Hepatocyte (in vitro differentiated cells): ENCODE data around the gene XPNPEP2.

Source experiments
- EZH2 ChIP-seq: fragments of 200-600 bp; sonication (generic); IDR thresholded peaks from 2 replicates; pipeline ENCODE4 v1.6.1; 2016; ENCODE audit warnings: antibody characterized with exemption, mild to moderate bottlenecking, borderline replicate concordance
- TF ChIP-seq, protein P1 (sequence below): fragments of 200-600 bp; sonication (generic); IDR thresholded peaks from 2 replicates; pipeline ENCODE4 v1.5.1; 2016; ENCODE audit warnings: antibody characterized with exemption, mild to moderate bottlenecking; ENCODE audit not compliant: poor library complexity

DNA sequence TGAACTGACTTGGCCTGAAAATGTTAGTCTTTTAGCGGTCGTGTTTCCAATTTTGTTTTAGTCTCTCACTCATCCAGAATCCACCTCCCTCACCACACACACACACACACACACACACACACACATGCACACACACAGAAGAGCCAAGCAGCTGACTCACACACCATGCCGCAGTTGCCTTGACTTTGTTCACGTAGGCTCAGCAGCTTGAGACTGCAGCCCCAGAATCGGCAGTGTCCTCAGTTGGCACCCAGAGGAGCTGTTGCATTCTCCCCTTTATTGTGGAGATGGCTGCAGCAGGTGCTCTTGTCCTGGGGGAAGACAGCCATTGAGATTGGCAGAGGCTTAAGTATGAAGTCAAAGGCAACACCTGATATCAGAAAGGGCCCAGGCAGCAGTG is 20.9 kb upstream of the XPNPEP2 start:
- TF ChIP-seq, protein P1, sequence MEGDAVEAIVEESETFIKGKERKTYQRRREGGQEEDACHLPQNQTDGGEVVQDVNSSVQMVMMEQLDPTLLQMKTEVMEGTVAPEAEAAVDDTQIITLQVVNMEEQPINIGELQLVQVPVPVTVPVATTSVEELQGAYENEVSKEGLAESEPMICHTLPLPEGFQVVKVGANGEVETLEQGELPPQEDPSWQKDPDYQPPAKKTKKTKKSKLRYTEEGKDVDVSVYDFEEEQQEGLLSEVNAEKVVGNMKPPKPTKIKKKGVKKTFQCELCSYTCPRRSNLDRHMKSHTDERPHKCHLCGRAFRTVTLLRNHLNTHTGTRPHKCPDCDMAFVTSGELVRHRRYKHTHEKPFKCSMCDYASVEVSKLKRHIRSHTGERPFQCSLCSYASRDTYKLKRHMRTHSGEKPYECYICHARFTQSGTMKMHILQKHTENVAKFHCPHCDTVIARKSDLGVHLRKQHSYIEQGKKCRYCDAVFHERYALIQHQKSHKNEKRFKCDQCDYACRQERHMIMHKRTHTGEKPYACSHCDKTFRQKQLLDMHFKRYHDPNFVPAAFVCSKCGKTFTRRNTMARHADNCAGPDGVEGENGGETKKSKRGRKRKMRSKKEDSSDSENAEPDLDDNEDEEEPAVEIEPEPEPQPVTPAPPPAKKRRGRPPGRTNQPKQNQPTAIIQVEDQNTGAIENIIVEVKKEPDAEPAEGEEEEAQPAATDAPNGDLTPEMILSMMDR, result no peak
- no peak for TF ChIP-seq EZH2
